CD4-positive, alpha-beta T cell treated with Interleukin-15 for 4 hours (primary cell): ENCODE measurements around the gene CDC42SE1.
A peak's percentile ranks its signal among the peaks of the same experiment; 100 is the strongest.

Experiments used
- DNase-seq: peaks from one replicate; pipeline ENCODE4 v3.0.0-alpha.2; 2020; ENCODE audit warnings: low spot score

The CDC42SE1 gene

GRCh38 chr1:151008244-151009205 is 50.9 kb downstream of the CDC42SE1 start, which contains the start of gene PRUNE1:
TSS of gene PRUNE1 (plus strand) at chr1:151008449. CDS start at chr1:151008633, 184 bp downstream.
- peak; percentile 99 for DNase-seq

DNA sequence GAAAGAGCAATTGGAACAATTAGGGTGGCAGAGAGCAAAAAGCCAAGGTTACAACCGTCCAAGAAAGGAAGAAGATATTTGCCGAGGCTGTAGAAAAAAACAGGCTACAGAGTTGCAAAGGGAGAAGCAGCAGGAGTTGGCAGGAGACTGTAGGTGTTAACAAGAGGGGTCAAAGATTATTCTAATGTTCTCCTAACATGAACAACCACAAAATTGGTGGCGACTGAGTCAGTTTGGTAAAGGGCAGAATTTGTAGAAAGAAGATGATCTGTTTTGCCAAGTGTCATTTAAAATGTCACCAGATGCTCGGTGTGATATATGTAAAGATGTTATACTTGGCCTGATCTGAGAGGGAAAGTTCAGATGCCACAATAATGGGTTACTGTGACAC is 51.6 kb downstream of the CDC42SE1 start:
- no peak for DNase-seq

- DNase-seq = peak; percentile 25
These were observed 52.9 kb downstream of the CDC42SE1 start, which contains the start of gene MINDY1 for GRCh38 chr1:151006327-151007052. TSS of gene MINDY1 (minus strand) at chr1:151006902. CDS start at chr1:151002617, 4,285 bp downstream.

GRCh38 chr1:151005729-151006319 is 53.6 kb downstream of the CDC42SE1 start:
- no peak for DNase-seq

DNA sequence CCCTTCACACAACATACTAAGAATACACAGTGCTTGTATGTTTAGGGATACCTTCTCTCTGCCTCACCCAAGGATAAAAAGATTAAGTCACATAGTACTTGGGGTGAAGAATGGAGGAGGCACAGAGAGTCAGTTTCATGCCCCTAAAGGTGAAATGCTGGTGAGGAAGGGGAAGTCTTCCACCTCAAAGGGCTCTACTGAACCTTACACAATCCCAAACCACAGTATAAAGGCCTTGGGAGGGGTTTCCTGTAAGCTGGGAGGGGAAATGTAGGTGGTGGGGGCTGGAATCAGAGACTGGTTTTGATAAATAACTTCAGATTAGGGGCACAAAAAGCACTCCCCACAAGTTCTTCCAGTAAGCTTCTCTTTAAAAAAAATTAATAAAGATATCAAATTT is 56.2 kb downstream of the CDC42SE1 start:
- no peak for DNase-seq

- no peak for DNase-seq
These were observed 56.8 kb downstream of the CDC42SE1 start for GRCh38 chr1:151002611-151003010.

DNA sequence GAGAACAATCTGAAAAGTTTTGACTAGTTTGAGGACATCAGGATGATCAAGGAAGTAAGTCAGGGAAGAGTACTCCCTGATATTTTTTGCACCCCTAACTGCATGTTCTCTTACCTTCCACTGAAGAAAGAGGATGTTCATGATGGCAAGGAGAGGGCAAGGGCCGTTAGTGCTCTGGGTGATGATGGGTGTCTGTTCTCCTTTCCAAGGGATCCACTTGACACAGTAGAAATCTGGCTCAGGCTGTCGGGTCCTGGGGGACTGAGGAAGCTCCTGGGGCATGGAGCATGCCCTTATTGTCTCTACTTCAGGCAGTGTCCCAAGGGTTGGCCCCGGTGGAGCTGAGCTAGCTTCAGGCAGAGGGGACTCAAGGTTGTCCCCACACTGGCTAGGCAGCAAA is 57.4 kb downstream of the CDC42SE1 start:
- DNase-seq = no peak

DNA sequence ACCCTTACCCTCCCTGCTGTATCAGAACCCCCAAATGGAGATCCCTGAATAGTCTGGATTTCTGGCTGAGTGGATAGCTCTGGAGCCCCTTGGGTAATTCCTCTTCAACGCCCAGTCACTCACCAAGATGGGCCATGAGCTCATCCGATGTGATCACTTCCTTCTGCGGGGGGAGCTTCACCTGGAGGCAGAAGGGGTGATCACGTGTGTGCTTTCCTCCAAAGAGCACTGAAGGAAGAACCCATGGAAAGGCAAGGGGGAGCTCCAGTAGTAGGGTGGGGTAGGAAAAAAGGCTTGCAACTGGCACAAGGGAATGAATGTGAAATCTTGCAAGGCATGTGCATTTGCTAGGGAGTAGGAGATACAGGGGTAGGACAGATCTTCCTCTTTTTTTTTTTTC is 57.8 kb downstream of the CDC42SE1 start:
- no peak for DNase-seq
